Activated CD4-positive, alpha-beta memory T cell treated with anti-CD3 and anti-CD28 coated beads, Interleukin-2, amount 10 ng/mL, durations not matched to agents 7 days and 5 days (primary cell): Measurements from ENCODE around the gene MRPL36. TPM values are rescaled to one million over a fixed set of nuclear protein-coding genes. Genes with fewer than 3 reads are reported as not detected.

Source experiments
- CTCF ChIA-PET: fragments of 350-600 bp; sonication (Branson Sonifier 250); formaldehyde crosslinking; loops from one replicate; lab custom pipeline; 2021; ENCODE audit warnings: antibody characterized with exemption, inconsistent platforms; lab: Charles Lee
- POLR2A ChIA-PET: fragments of 350-600 bp; sonication (Branson Sonifier 250); formaldehyde crosslinking; loops from one replicate; lab custom pipeline; 2021; ENCODE audit warnings: antibody characterized with exemption; lab: Charles Lee
- DNase-seq: peaks from one replicate; pipeline ENCODE4 v3.0.0-alpha.2; 2020
- H3K27ac Mint-ChIP-seq: one replicate; pipeline ENCODE4 v1.8.0; 2021; ENCODE audit warnings: mild to moderate bottlenecking, mixed read lengths
- H3K27me3 Mint-ChIP-seq: one replicate; pipeline ENCODE4 v1.8.0; 2021; ENCODE audit warnings: mixed read lengths
- H3K36me3 Mint-ChIP-seq: one replicate; pipeline ENCODE4 v1.8.0; 2021; ENCODE audit warnings: low read depth, mixed read lengths
- H3K4me1 Mint-ChIP-seq: one replicate; pipeline ENCODE4 v1.8.0; 2021; ENCODE audit warnings: mixed read lengths
- H3K4me3 Mint-ChIP-seq: one replicate; pipeline ENCODE4 v1.8.0; 2021; ENCODE audit warnings: mild to moderate bottlenecking, mixed read lengths
- H3K9me3 Mint-ChIP-seq: one replicate; pipeline ENCODE4 v1.8.0; 2021; ENCODE audit warnings: mixed read lengths
- total RNA-seq, 2 experiments: library from RNA; stranded (reverse); gene quantifications; one replicate each; pipeline ENCODE4 v1.2.3, GENCODE V29; 2021

MRPL36 gene
- total RNA-seq, 2 experiments from 2014 or later = 44.5 to 44.8 TPM

DNA sequence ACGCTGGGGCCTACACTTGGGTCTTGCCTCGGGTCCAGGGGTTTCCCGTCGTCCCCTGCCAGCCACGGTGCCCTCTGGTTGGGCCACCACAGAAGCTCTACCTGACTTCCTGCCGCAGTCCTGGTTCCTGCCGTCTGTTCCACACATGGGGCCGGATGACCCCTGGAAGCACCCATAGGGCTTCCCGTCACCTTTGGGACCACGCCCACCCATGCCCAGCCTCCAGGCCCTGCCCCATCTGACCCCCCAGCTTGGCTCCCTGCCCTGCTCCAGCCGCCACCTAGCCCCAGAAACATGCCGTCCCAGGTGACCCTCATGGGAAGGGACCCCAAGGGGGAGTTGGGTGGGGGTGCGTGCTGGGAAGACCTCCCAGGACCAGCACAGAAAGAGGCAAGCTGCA is 13.7 kb downstream of the MRPL36 start:
- ChIA-PET CTCF (no interaction called here), POLR2A (no interaction called here)
- Mint-ChIP-seq H3K4me1 (peaks cover 43% of the 10 kb centered on the region), H3K36me3 (no peaks in the 10 kb centered on the region), H3K27ac (no peak overlapping the region), H3K9me3 (no peaks in the 10 kb centered on the region), H3K4me3 (no peak overlapping the region), H3K27me3 (peaks cover 8% of the 10 kb centered on the region)
- no peak for DNase-seq

DNA sequence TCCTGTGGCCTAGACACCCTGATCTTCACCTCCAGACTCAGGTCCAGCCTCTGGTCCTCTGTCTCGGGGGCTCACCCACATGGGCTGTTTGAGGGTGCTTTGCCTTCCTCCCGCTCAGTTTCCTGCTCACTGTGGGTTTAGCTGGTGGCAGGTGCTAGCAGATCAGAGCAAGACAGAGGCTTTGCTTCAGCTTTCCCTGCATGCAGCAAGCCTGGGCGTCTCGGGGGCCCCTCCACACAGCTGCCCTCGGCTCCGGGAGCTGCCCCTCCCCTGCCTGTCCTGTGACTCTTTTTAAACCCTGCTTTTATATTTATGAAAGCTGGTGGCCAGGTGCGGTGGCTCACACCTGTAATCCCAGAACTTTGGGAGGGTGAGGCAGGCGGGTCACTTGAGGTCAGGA is 14.6 kb downstream of the MRPL36 start:
- Mint-ChIP-seq H3K4me1 (peaks cover 37% of the 10 kb centered on the region), H3K36me3 (no peaks in the 10 kb centered on the region), H3K9me3 (no peaks in the 10 kb centered on the region), H3K27me3 (peaks cover 8% of the 10 kb centered on the region), H3K27ac (no peak overlapping the region), H3K4me3 (no peak overlapping the region)
- ChIA-PET POLR2A (interaction anchor here (0.9 kb wide), 1 partner anchor 14 kb away, joined by 3 read pairs; no protein-coding TSS in a partner anchor), CTCF (no interaction called here)
- DNase-seq = no peak

DNA sequence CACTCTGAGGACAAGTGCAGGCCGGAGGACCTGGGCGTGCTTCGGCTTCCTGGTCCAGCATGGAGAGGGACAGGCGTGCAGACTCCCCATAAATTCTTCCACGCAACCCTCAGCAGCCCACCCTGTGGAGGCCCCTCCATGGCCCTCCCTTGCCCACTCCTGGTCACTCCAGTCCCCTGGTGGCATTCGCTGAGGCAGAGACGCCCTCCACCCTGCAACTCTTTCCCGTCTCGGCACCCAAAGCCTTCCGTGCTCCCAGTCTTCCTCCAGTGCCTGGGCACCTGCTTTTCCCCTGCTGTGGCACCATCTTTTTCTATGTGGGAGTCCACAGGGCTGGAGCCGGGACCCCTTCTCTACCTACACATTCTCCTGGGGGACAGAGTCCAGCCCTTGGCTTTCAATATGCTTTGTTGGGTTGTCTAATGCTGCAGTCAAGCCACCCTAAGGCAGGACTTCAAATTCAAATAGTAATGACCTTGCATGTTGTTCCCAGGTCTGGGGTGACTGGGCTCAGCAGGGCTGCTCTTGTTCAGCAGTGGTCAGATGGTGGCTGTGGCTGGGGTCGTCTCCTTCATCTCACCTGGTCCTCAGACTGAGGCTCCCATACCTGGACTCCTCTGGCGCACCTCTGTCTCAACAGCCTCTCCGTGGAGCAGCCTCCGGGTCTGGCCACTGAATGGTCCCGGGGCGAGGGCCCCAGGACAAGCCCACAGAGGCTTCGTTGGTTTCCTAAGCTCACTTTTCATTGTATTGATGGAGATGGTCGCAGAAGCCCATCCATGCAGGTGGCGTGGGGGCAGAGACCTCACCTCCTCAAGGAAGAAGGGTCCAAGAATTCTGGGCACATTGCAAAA is 15.2 kb downstream of the MRPL36 start:
- Mint-ChIP-seq H3K4me1 (peaks cover 31% of the 10 kb centered on the region), H3K4me3 (no peak overlapping the region), H3K27ac (no peak overlapping the region), H3K36me3 (no peaks in the 10 kb centered on the region), H3K27me3 (peaks cover 8% of the 10 kb centered on the region), H3K9me3 (no peaks in the 10 kb centered on the region)
- ChIA-PET CTCF (no interaction called here), POLR2A (interaction anchor here (0.9 kb wide), 1 partner anchor 14 kb away, joined by 3 read pairs; no protein-coding TSS in a partner anchor)
- DNase-seq = no peak

DNA sequence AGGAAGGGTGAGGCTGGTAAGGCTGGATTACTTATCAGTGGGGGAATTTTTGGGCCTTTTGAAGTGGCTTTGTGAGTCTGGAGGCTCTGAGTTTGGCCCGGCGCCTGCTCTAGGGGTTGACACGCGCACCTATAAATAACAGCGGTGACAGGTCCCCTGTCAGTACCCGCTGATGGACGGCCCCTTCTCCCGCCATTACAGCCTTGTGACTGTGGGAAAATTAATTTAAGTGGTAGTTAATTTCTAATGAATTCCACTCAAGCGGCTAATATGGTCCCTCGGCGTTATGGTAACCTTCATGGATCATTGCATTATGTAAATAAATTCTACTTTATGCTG is 16.5 kb downstream of the MRPL36 start:
- Mint-ChIP-seq H3K4me3 (no peak overlapping the region), H3K36me3 (no peaks in the 10 kb centered on the region), H3K27me3 (peaks cover 8% of the 10 kb centered on the region), H3K9me3 (no peaks in the 10 kb centered on the region), H3K27ac (no peak overlapping the region), H3K4me1 (peaks cover 22% of the 10 kb centered on the region)
- CTCF ChIA-PET = no interaction called here
- DNase-seq = no peak
- POLR2A ChIA-PET = no interaction called here

DNA sequence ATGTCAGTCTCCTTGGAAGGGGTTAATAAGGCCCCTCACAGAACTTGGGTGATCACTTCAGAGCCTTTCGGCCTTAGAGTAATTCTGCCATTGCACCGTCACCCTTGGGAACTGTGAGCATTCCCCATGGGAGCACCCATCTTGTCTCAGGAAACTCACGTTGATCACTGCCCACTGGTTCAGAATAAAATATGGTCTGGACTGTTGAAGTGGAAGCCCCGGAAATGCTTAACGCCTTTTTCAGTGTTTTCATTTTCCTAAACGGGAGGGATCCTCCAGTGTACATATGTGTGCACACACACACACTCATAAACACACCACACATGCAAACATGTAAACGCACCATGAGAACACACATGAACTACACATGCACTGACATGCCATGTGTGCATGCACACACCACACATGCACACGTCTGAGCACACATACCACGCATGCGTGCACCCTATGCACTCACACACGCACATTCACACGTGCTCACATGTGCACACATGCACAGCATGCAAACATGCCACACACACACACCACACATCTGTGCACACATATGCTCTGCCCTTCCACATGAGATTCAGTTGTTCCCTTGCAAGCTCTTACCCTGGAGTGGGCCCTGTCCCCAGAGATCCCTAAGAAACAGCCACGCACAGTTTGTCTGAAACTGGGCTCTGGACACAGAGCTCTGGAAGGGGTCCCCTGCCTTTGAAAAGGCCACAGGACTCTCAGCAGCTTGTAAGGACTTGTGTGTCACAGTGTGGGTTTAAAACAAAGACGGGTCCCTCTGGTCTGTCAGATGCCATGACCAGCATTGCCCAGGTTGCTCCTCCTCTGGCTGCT is 17.0 kb downstream of the MRPL36 start:
- Mint-ChIP-seq H3K27ac (no peak overlapping the region), H3K4me3 (no peak overlapping the region), H3K27me3 (peaks cover 8% of the 10 kb centered on the region), H3K4me1 (peaks cover 19% of the 10 kb centered on the region), H3K9me3 (no peaks in the 10 kb centered on the region), H3K36me3 (no peaks in the 10 kb centered on the region)
- CTCF ChIA-PET = no interaction called here
- POLR2A ChIA-PET = no interaction called here
- DNase-seq = no peak

DNA sequence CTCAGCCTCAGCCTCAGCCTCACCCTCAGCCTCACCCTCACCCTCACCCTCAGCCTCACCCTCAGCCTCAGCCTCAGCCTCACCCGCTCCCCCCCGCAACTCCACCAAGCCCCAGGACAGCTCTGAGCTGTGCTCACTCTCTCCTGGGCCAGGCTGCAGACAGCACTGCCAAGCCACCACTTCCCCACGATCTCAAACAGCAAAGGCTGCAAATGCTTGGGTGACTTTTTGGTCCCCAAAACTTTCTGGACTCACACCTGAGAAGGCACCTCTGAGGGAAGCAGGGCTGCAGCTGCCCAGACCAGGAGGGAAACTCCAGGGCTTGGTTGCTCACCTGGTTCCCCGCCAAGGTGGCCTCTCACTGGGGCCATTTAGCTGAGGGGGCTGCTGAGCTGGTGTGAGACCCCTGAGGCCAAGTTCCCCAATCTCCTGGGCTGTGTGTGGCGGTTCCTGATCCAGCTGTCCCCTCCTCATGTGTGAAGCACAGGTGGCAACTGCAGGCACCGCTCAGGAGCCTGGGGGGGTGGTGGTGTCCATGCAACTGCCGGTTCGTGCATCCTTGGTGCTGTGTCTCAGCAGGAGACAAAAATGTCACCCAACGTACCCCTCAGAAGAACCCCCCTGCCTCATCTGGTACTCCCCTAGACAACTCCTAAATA is 17.8 kb downstream of the MRPL36 start:
- CTCF ChIA-PET = no interaction called here

DNA sequence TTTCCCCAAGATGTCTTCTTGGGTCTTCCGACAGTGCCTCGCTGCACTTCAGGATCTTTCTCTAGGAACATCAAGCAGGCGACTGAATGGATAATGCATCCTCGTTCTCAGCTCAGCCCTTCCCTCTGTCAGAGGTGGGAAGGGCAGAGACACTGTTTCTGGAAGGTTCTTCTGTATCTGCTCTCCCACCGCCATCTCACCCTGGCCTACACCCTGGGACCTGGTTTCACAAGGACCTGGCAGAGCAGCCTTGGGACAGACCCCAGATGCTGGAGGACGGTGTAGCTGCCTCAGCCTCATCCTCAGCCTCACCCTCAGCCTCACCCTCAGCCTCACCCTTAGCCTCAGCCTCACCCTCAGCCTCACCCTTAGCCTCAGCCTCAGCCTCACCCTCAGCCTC is 18.5 kb downstream of the MRPL36 start:
- ChIA-PET POLR2A (interaction anchor here (2.0 kb wide), 1 partner anchor 18 kb away, joined by 4 read pairs; the partner anchor contains the start of gene MRPL36), CTCF (no interaction called here)
- no peak for DNase-seq
- H3K27ac Mint-ChIP-seq = no peak overlapping the region
- H3K4me3 Mint-ChIP-seq = no peak overlapping the region
- no peaks in the 10 kb centered on the region for H3K9me3 Mint-ChIP-seq
- H3K4me1 Mint-ChIP-seq = peaks cover 19% of the 10 kb centered on the region
- no peaks in the 10 kb centered on the region for H3K36me3 Mint-ChIP-seq
- H3K27me3 Mint-ChIP-seq = peaks cover 8% of the 10 kb centered on the region

More for the DNA sequence above, 17.8 kb downstream of the MRPL36 start:
- Mint-ChIP-seq H3K27ac (peak overlapping the region; percentile 40), H3K27me3 (peaks cover 8% of the 10 kb centered on the region), H3K36me3 (no peaks in the 10 kb centered on the region), H3K4me3 (no peak overlapping the region), H3K4me1 (peaks cover 19% of the 10 kb centered on the region), H3K9me3 (no peaks in the 10 kb centered on the region)
- POLR2A ChIA-PET = no interaction called here
- no peak for DNase-seq

DNA sequence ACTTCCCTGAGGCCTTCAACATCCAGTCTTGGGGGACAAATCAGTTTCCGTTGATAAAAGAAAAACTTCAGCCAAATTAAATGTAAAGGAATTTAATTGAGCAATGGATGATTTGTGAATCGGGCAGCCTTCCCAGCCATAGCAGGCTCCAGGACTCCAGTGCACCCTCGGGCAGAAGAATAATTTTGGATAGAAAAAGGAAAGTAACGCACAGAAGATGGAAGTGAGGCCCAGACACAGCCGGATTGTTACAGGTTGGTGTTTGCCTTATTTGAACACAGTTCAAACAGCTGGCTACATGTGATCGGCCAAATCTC is 19.1 kb downstream of the MRPL36 start:
- Mint-ChIP-seq H3K36me3 (no peaks in the 10 kb centered on the region), H3K27me3 (peaks cover 8% of the 10 kb centered on the region), H3K27ac (no peak overlapping the region), H3K4me3 (no peak overlapping the region), H3K9me3 (no peaks in the 10 kb centered on the region), H3K4me1 (peaks cover 18% of the 10 kb centered on the region)
- ChIA-PET POLR2A (interaction anchor here (2.0 kb wide), 1 partner anchor 18 kb away, joined by 4 read pairs; the partner anchor contains the start of gene MRPL36), CTCF (no interaction called here)
- no peak for DNase-seq

DNA sequence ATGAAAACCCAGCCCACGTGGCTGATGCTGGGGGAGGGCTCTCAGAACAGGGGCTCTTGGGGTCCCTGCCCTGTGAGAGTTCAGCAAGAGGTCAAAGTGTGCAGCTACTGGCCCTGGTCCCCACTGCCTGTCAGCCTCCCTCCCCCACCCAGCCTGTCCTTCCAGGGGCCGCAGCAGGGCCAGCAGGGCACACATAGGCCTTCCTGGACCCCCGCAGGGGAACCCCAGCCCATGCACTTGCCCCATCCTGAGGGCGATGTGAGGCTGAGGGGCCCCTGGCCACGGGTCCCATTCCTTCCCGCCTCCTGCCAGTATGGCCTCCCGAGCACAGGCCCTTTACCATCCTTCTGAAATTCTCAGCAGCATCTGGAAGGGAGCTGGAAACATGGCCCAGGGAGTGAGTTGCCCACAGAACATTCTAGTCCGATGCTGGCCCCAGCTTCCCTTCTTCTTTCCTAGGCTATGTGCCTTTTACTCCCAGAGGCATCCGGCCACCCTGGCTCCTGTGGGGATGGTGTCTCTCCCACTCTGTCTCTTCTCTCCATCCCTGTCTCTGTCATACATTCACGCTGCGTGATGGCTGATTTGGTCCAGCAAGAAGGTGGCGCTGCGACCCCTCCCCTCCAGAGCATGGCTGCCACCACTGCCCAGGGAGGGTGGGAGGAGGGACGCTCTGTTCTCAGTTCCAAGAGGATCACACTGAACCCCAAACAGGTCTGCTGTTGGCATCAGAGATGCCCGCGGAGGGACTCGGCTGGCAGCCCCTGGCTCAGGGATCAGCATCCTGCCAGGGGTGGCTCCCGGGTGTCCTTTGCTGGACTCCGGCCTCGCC is 19.6 kb downstream of the MRPL36 start:
- Mint-ChIP-seq H3K4me3 (no peak overlapping the region), H3K27me3 (peaks cover 8% of the 10 kb centered on the region), H3K9me3 (no peaks in the 10 kb centered on the region), H3K36me3 (no peaks in the 10 kb centered on the region), H3K27ac (no peak overlapping the region), H3K4me1 (peaks cover 17% of the 10 kb centered on the region)
- no peak for DNase-seq
- ChIA-PET CTCF (no interaction called here), POLR2A (interaction anchor here (2.0 kb wide), 1 partner anchor 19 kb away, joined by 4 read pairs; the partner anchor contains the start of gene MRPL36)

DNA sequence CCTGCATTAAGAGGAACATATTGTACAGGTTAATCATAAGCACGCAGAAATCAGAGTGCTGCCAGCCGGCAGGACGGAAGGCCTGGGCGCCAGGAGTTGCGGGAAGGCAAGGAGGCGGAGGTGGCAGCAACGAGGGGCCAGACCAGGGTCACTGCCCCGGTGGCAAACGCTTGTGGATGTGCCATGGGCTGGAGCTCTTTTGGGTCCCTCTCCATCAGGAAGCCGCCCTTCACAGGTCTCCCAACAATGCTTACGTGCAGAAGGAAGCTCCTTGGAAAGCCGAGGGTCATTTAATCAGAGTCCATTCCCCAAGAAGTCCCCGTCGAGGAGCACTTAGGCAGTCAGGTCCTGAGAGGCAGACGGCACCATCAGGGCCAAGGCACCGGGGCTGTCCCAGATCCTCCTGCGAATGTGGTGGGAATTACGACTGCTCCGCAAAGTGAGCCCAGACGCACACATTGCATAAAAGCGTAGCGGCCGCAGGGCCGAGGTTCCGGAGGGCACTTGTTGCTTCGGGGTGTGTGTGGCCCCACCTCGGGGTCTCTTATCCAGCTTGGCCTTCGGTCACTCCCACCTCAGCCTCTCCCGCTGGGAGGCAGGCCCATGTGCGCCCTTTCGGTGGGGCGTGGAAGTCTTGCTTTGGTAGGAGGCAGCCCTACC is 20.5 kb downstream of the MRPL36 start:
- Mint-ChIP-seq H3K27ac (no peak overlapping the region), H3K4me3 (no peak overlapping the region), H3K36me3 (no peaks in the 10 kb centered on the region), H3K9me3 (no peaks in the 10 kb centered on the region), H3K4me1 (peaks cover 17% of the 10 kb centered on the region), H3K27me3 (peaks cover 3% of the 10 kb centered on the region)
- no peak for DNase-seq
- CTCF ChIA-PET = no interaction called here
- POLR2A ChIA-PET = interaction anchor here (2.0 kb wide), 1 partner anchor 20 kb away, joined by 4 read pairs; the partner anchor contains the start of gene MRPL36

DNA sequence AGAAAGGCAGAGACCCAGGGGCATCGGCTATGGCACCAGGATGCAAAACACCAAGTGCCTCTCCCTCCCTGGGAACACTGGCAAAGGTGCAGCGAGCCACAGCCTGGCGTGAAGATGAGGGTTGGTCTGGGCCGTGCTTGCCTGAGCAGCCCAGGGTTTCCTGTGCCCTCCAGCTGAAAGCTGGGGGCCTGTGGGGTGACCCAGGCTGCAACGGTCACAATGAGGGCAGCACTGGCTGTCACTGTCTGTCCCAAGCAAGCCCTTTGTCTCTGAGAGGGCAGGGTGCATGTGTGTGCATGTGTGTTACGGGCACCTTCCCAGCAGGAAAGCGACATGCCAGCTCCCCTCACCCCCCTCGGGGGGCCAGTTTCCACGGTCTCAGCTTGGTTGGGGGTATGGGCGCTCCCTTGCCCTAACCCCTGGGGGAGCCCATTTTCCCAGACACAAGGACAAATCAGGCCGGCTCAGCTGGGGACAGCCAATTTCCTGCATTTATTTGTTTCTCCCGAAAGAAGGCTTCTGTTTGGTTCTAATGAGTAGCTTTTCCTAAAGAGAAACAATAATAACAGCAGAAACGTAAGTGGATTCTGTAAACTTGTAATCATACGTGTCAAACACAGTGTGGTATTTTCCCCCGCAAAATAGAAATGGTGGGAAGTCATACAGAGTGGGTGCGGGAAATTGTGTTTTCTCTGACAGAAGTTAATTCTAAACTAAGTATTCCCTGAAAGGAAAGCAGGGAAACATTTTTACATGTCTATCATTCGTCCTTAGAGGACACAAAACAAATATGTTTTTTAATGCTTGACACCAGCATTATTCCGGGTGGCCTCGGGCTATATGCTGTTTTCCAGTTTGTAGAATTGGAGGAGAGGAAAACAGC is 21.3 kb downstream of the MRPL36 start:
- Mint-ChIP-seq H3K36me3 (no peaks in the 10 kb centered on the region), H3K4me1 (peaks cover 17% of the 10 kb centered on the region), H3K9me3 (no peaks in the 10 kb centered on the region), H3K4me3 (no peak overlapping the region), H3K27ac (no peak overlapping the region), H3K27me3 (peaks cover 3% of the 10 kb centered on the region)
- CTCF ChIA-PET = no interaction called here
- POLR2A ChIA-PET = no interaction called here
- DNase-seq = no peak
